Measurements from ENCODE around the gene RNF214. TPM values are rescaled to one million over a fixed set of nuclear protein-coding genes. Genes with fewer than 3 reads are reported as not detected.

RNF214 gene
- total RNA-seq, 2 donors from 2014 or later: 9.4 to 24.8 TPM

DNA sequence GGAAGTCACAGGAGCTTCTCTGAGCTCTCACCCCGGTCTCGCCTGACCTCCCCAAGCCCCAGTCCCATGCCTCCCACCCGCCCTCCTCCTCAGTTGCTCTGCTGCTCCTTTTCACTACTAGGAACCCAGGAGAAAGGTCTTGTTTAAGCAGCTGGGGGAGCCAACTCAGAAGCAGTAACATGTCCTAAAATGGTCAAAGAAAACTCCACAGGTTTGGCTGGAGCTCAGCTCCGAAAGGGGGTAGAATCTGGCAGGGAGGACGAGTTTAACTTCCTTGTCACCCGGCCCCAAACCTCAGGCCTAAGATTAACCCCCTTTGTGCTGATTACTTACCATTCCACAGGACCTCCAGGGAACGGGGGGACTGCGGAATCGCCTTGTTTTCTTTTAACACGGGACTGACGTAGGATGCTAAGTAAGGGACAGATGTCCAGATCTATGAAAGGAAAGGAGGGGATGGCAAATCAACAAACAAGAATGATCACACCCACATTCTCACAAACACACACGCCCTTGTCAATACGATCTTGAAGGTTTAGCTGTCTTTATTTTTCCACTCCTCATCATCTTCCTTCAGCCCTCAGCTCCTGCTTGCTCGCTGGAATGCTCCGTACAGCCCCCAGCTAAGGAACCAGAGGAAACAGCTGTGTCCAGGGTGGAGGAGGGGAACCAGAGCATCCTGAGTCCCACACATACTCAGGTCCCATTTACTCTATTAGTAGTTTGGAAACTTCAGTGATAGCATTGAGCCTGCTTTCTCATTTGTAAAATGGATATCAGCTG lies 14.1 kb upstream of the RNF214 start:
- no peak for TF ChIP-seq CTCF (IDR thresholded peaks at IDR 0.05)
- TF ChIP-seq POLR2AphosphoS5 (IDR thresholded peaks at IDR 0.05): peak; percentile 29
- no peak for TF ChIP-seq POLR2A (IDR thresholded peaks at IDR 0.05)
- intact Hi-C loops (cut with DNase I): no loop called here
- no peak for DNase-seq (ENCODE audit: low spot score)
- Histone ChIP-seq H3K36me3 (peaks cover 5 to 6% of the 10 kb centered on the region in 2 donors), H3K4me1 (replicated peaks) (peaks cover 6% of the 10 kb centered on the region), H3K9me3 (no peaks in the 10 kb centered on the region), H3K27me3 (replicated peaks; ENCODE audit: insufficient read depth) (no peaks in the 10 kb centered on the region), H3K4me3 (no peak overlapping the region), H3K27ac (peak overlapping the region; percentile 62 to 78)
- 56% methylated on average over 15 of the region's 15 CpGs for WGBS

DNA sequence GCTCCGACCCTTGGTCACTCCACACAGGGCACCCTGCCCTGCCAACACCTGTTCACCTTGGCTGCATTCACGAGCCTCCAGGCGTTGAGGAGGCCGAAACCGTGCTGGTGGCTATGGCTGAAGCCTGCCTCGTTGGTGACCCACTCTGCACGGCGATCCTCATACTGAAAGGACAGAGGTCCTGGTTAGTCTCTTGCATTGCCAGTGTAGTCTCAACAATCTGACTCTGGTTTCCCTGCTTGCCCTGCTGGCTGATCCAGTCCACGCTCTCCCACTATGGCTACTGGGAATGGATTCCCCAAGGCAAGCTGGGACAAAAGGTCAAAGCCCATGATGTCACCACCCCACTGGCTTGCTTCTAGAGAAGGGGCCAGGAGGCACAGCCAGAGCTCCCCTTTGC lies 13.5 kb upstream of the RNF214 start:
- WGBS: 89% methylated on average over 9 of the region's 9 CpGs
- TF ChIP-seq CTCF (IDR thresholded peaks at IDR 0.05): no peak
- no peak for TF ChIP-seq POLR2A (IDR thresholded peaks at IDR 0.05)
- TF ChIP-seq POLR2AphosphoS5 (IDR thresholded peaks at IDR 0.05): no peak
- no peaks in the 10 kb centered on the region for H3K27me3 ChIP-seq (replicated peaks; ENCODE audit: insufficient read depth)
- DNase-seq (ENCODE audit: low spot score): no peak
- H3K4me3 ChIP-seq: no peak overlapping the region
- peaks cover 6% of the 10 kb centered on the region for H3K4me1 ChIP-seq (replicated peaks)
- peaks cover 5 to 6% of the 10 kb centered on the region in 2 donors for H3K36me3 ChIP-seq
- intact Hi-C loops (cut with DNase I): no loop called here
- H3K27ac ChIP-seq: peak overlapping the region; percentile 62 to 78
- no peaks in the 10 kb centered on the region for H3K9me3 ChIP-seq

DNA sequence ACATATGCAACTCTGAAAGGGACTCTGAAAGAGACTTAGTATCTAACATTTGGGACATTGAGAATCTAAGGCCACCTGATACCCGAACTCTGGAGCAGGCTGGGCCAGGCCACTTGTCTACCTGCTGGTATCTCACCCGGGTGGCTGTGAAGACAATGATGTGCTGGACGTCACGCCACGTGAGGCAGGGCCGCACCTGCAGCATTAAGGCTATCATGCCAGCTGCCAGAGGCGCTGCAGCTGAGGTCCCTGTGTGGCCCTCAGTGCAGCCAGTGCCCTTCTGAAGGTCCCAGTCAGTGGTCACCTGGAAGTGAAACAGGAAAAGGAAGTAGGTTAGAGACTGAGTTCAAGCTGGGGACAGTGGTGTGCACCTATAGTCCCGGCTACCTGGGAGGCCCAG lies 13.0 kb upstream of the RNF214 start:
- DNase-seq (ENCODE audit: low spot score): no peak
- Histone ChIP-seq H3K4me3 (no peak overlapping the region), H3K4me1 (replicated peaks) (peaks cover 6% of the 10 kb centered on the region), H3K9me3 (no peaks in the 10 kb centered on the region), H3K27ac (peak overlapping the region; percentile 62 to 78), H3K36me3 (peaks cover 5 to 6% of the 10 kb centered on the region in 2 donors), H3K27me3 (replicated peaks; ENCODE audit: insufficient read depth) (no peaks in the 10 kb centered on the region)
- WGBS: 86% methylated on average over 8 of the region's 8 CpGs
- TF ChIP-seq POLR2AphosphoS5 (IDR thresholded peaks at IDR 0.05) (no peak), POLR2A (IDR thresholded peaks at IDR 0.05) (no peak), CTCF (IDR thresholded peaks at IDR 0.05) (no peak)
- intact Hi-C loops (cut with DNase I): no loop called here

DNA sequence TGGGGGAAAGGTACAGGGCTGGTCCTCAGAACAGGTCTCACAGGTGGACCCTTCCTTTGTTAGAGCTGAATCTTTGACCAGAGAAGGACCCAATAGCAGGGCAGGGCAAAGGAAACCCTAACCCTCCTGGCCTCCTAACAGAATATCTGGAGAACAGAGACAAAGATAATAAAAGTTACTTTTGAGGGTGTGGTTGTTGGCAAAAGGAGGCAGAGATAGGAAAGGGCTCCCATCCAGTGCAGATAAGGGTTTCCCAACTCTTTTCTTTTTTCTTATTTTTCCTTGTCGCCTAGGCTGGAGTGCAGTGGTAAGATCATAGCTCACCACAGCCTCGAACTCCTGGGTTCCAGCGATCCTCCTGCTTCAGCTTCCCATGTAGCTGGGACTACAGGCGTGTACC lies 12.5 kb upstream of the RNF214 start:
- H3K4me3 ChIP-seq: no peak overlapping the region
- intact Hi-C loops (cut with DNase I): loop anchor here (2.0 to 5.0 kb wide), 2 partner anchors 21 to 338 kb away; partner anchors contain the start of gene TAGLN
- H3K27me3 ChIP-seq (replicated peaks; ENCODE audit: insufficient read depth): no peaks in the 10 kb centered on the region
- WGBS: 91% methylated on average over 4 of the region's 4 CpGs
- no peak for TF ChIP-seq CTCF (IDR thresholded peaks at IDR 0.05)
- no peak for TF ChIP-seq POLR2A (IDR thresholded peaks at IDR 0.05)
- no peak for TF ChIP-seq POLR2AphosphoS5 (IDR thresholded peaks at IDR 0.05)
- no peaks in the 10 kb centered on the region for H3K9me3 ChIP-seq
- peaks cover 6% of the 10 kb centered on the region for H3K4me1 ChIP-seq (replicated peaks)
- no peak for DNase-seq (ENCODE audit: low spot score)
- H3K36me3 ChIP-seq: peaks cover 5 to 6% of the 10 kb centered on the region in 2 donors
- peak overlapping the region; percentile 62 to 78 for H3K27ac ChIP-seq

DNA sequence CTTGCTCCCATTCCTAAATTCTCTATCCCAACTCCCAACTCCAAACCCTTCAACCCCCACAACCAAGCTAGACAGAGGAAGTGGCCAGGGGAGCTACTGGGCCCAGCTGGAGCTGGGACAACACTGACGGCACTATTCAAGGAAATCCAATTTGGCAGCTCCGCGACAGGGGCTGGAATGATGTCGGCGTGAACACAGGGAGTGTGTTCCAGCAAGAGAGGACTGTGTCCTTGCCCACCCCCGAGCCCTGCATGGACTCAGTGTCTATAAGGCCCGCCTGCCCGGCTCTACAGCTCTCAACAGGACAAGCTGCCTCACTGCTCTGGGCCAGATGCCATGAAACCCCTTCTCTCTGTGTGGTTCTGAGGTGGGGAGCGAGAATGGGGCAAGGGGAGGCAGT lies 11.9 kb upstream of the RNF214 start:
- Histone ChIP-seq H3K4me1 (replicated peaks) (peaks cover 6% of the 10 kb centered on the region), H3K36me3 (peaks cover 5 to 6% of the 10 kb centered on the region in 2 donors), H3K27ac (peak overlapping the region; percentile 62 to 78), H3K4me3 (no peak overlapping the region), H3K27me3 (replicated peaks; ENCODE audit: insufficient read depth) (no peaks in the 10 kb centered on the region), H3K9me3 (no peaks in the 10 kb centered on the region)
- WGBS: 39% methylated on average over 9 of the region's 9 CpGs
- TF ChIP-seq CTCF (IDR thresholded peaks at IDR 0.05): no peak
- TF ChIP-seq POLR2A (IDR thresholded peaks at IDR 0.05): no peak
- no peak for TF ChIP-seq POLR2AphosphoS5 (IDR thresholded peaks at IDR 0.05)
- intact Hi-C loops (cut with DNase I): loop anchor here (2.0 to 5.0 kb wide), 2 partner anchors 22 to 338 kb away; partner anchors contain the start of gene TAGLN
- DNase-seq (ENCODE audit: low spot score): no peak

Data from prostate gland (tissue), 2 donors.